ENCODE measurements around the gene DLG2. TPM values are rescaled to one million over a fixed set of nuclear protein-coding genes. Genes with fewer than 3 reads are reported as not detected.

DLG2 gene
- total and polyA plus RNA-seq, 2 donors (not counting 3 experiments of a cell fraction or from before 2014, with no cell fraction given) = 0.15 to 1.1 TPM

DNA sequence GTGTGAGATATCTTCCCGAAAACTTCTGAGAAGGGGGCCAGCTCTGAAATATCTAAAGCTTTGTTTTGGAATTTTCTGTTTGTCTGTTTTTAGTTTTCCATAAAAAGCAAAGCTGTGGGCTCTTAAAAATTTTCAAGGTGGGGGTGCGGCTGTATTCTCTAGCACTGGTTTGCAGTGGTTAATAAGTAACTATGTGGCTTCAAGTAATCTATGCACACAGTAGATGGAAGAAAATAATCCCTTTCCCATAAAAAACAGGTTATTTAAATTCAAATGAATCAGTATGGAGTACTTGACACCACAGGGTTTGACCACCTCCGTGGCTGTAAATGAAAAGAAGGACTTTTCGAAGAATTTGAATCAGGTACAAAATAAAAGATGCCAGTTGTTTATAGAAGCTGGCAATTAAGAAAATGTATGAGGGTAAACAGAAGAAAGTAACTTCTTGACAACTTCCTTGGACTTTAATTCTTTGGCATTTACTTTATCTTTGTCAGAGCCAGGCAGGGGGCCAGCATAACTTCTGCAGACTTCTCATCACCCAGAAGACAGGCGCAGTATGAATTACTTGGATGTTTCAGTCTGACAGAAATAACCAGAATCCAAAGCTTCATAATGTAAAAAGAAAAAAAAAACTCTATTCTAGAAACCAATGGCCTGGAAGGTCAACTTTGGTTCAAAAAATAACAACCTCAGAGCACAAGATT, 981.0 kb downstream of the DLG2 start:
- Histone ChIP-seq H3K9me3 (replicated peaks; ENCODE audit: control insufficient read depth, insufficient read depth, low read length) (no peaks in the 10 kb centered on the region), H3K79me2 (ENCODE audit: control insufficient read depth, insufficient read depth, low read length) (no peaks in the 10 kb centered on the region), H3K36me3 (ENCODE audit: control insufficient read depth in 2 of 2, extremely low read depth in 1 of 2, insufficient read depth in 2 of 2, low read length in 2 of 2) (no peaks in the 10 kb centered on the region), H3K9me1 (replicated peaks; ENCODE audit: control insufficient read depth, extremely low read depth, insufficient read depth, low read length) (no peaks in the 10 kb centered on the region), H4K20me1 (replicated peaks; ENCODE audit: control insufficient read depth, extremely low read depth, insufficient read depth, low read length) (no peaks in the 10 kb centered on the region), H3K4me3 (replicated peaks in 1 of 3; ENCODE audit: insufficient read depth in 1 of 3, low read depth in 1 of 3, low read length in 3 of 3) (no peak overlapping the region), H3K4me2 (ENCODE audit: insufficient read depth, low read length) (no peak overlapping the region), H3K4me1 (ENCODE audit: control insufficient read depth, extremely low read depth, insufficient read depth, low read length) (no peaks in the 10 kb centered on the region), H3K9ac (replicated peaks; ENCODE audit: extremely low read depth, insufficient read depth, low read length) (no peak overlapping the region), H3K27me3 (ENCODE audit: control insufficient read depth in 2 of 2, insufficient read depth in 2 of 2, low read length in 2 of 2) (no peaks in the 10 kb centered on the region), H2AFZ (ENCODE audit: low read depth, low read length) (no peak overlapping the region), H3K27ac (ENCODE audit: insufficient read depth, low read depth, low read length) (no peak overlapping the region)
- intact Hi-C loops (cut with micrococcal nuclease) (no loop called here), dilution Hi-C loops (cut with MboI; ENCODE audit: extremely low pct_ligation_motif_present, low sequenced_read_pairs) (no loop called here)
- BruUV-seq (replicated peaks) = no TSS peak
- FAIRE-seq (no peak), DNase-seq (ENCODE audit: low read depth, low spot score) (no peak)
- CTCF ChIA-PET = no interaction called here
- no peak for TF ChIP-seq POLR2A (IDR thresholded peaks at IDR 0.05; ENCODE audit: low read depth, low read length)
- TF ChIP-seq POLR2AphosphoS5 (IDR thresholded peaks at IDR 0.05; ENCODE audit: insufficient read depth, low read depth, low read length) = no peak
- no peak for TF ChIP-seq MYC (IDR thresholded peaks at IDR 0.05; ENCODE audit: low read depth, low read length)
- TF ChIP-seq, protein P1, sequence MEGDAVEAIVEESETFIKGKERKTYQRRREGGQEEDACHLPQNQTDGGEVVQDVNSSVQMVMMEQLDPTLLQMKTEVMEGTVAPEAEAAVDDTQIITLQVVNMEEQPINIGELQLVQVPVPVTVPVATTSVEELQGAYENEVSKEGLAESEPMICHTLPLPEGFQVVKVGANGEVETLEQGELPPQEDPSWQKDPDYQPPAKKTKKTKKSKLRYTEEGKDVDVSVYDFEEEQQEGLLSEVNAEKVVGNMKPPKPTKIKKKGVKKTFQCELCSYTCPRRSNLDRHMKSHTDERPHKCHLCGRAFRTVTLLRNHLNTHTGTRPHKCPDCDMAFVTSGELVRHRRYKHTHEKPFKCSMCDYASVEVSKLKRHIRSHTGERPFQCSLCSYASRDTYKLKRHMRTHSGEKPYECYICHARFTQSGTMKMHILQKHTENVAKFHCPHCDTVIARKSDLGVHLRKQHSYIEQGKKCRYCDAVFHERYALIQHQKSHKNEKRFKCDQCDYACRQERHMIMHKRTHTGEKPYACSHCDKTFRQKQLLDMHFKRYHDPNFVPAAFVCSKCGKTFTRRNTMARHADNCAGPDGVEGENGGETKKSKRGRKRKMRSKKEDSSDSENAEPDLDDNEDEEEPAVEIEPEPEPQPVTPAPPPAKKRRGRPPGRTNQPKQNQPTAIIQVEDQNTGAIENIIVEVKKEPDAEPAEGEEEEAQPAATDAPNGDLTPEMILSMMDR (IDR thresholded peaks at IDR 0.05; ENCODE audit: extremely low read depth in 1 of 2, insufficient read depth in 1 of 2, low read depth in 1 of 2, low read length in 2 of 2) = no peak
- no peak for TF ChIP-seq JUN (IDR thresholded peaks at IDR 0.05; ENCODE audit: borderline replicate concordance, insufficient read depth, insufficient read length, low read depth)
- TF ChIP-seq EZH2 (IDR thresholded peaks at IDR 0.05; ENCODE audit: borderline replicate concordance, low read depth, low read length, severe bottlenecking) = no peak
- no peak for TF ChIP-seq GATA2 (IDR thresholded peaks at IDR 0.05; ENCODE audit: insufficient read depth, insufficient read length, low read depth, low read length)
- no peak for TF ChIP-seq MAX (IDR thresholded peaks at IDR 0.05; ENCODE audit: insufficient read depth, insufficient read length)
- no peak for TF ChIP-seq FOS (IDR thresholded peaks at IDR 0.05; ENCODE audit: borderline replicate concordance, insufficient read depth, low read length)
- POLR2A ChIA-PET = no interaction called here
